HUES64 (cell line): Measurements from ENCODE around the gene DTWD2.
"Not testable (repeated sequence)": the region's sequence is repeated elsewhere in the genome, so short reads cannot be mapped to it uniquely, and the experiment has no call there.

Experiments used
- H3K27ac ChIP-seq: 2 replicates; pipeline ENCODE4 v1.7.0; 2013; ENCODE audit warnings: low read depth, low read length, inconsistent platforms
- H3K27me3 ChIP-seq: 2 replicates; pipeline ENCODE4 v1.6.1; 2013; ENCODE audit warnings: mild to moderate bottlenecking, low read length; ENCODE audit not compliant: insufficient read depth
- H3K36me3 ChIP-seq: 2 replicates; pipeline ENCODE4 v1.6.1; 2013; ENCODE audit warnings: mild to moderate bottlenecking, low read length; ENCODE audit not compliant: insufficient read depth
- H3K4me1 ChIP-seq: 2 replicates; pipeline ENCODE4 v1.6.1; 2013; ENCODE audit warnings: mild to moderate bottlenecking, low read length, moderate library complexity; ENCODE audit not compliant: insufficient read depth
- H3K4me3 ChIP-seq: 2 replicates; pipeline ENCODE4 v1.5.1; 2013; ENCODE audit warnings: mild to moderate bottlenecking, low read length, moderate library complexity
- H3K9ac ChIP-seq: 2 replicates; pipeline ENCODE4 v1.6.1; 2013; ENCODE audit warnings: mild to moderate bottlenecking, low read depth, low read length
- H3K9me3 ChIP-seq: 2 replicates; pipeline ENCODE4 v1.6.1; 2013; ENCODE audit warnings: low read depth, low read length; ENCODE audit not compliant: insufficient read depth
- WGBS: fragments of 150-250, 120-280 bp; methylation state at CpG from one replicate; pipeline ENCODE4 v1.1.7; 2013; ENCODE audit warnings: missing lambda C conversion rate; 5-methylcytosine and 5-hydroxymethylcytosine counted together

DTWD2 gene

DNA sequence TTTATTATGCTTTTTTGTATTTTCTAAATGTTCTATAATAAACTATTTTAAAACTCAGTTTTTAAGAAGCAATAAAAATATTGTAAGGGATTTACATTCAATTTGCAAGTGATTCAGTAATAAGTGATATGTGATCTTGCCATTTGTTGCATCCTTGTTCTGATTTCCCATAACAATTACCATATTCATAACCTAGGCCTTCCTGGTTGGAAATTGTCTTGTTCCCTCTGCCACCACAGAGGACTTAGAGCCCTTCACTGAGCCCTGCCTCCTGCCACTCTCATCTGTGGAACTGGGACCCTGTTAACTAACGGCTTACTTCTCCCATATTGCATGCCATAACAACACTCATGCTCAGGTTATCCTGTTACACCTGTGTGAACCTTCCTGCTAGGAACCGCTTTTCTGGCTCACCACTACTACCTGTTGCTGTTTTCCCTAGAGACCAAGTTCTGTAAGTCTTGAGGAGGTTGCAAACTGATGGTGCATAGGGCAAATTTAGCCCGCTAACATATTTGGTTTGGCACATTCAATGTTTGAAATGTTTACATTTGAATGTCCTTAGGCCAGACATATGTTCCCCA is 32.9 kb upstream of the DTWD2 start:
- H3K9ac ChIP-seq, result no peak overlapping the region
- H3K4me3 ChIP-seq, result no peak overlapping the region
- H3K27ac ChIP-seq, result no peak overlapping the region
- no peaks in the 10 kb centered on the region for H3K27me3 ChIP-seq
- H3K9me3 ChIP-seq, result 0 out of 2 replicates have a peak, but pooled peaks cover 3% of the 10 kb centered on the region
- no peaks in the 10 kb centered on the region for H3K4me1 ChIP-seq
- no peaks in the 10 kb centered on the region for H3K36me3 ChIP-seq
- WGBS, result 92% methylated on average over 3 of the region's 3 CpGs

DNA sequence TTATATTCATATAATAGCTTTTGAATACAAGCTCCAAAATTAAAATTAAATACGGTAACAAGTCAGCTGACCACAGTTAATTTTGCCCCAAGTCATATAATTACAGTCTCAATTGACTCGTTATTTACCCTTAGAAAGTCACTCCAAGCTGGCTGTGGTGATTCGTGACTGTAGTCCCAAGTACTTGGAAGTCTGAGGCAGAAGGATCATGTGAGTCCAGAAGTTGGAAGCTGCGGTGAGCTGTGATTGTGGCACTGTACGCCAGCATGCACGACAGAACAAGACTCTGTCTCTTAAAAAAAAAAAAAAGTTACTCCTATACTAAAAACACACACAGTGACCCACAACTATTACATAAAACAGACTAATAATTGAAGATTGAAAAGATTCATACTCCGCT is 31.6 kb upstream of the DTWD2 start:
- no peaks in the 10 kb centered on the region for H3K9me3 ChIP-seq
- no peak overlapping the region for H3K4me3 ChIP-seq
- no peak overlapping the region for H3K9ac ChIP-seq
- WGBS, result 94% methylated on average over 7 of the region's 7 CpGs
- no peak overlapping the region for H3K27ac ChIP-seq
- H3K36me3 ChIP-seq, result no peaks in the 10 kb centered on the region
- no peaks in the 10 kb centered on the region for H3K27me3 ChIP-seq
- H3K4me1 ChIP-seq, result no peaks in the 10 kb centered on the region

DNA sequence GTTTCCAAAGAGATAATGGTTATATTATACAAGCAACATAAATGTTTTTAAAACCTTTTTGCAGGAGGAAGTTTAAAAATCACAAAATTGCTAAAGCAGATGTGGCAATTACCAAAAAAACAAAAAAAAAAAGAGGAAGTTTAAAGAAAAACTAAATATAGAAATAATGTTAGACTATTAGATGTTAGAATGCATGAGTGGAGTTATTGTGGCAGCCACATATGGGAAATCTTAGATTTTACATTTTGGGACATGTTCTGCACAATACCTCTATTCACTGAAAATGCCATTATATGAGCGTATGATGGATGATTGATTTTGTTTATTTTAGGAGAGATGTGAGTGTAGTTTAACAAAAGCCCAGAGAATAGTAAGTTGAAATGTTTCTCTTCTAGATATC is 31.2 kb upstream of the DTWD2 start:
- H3K9ac ChIP-seq, result no peak overlapping the region
- no peaks in the 10 kb centered on the region for H3K27me3 ChIP-seq
- no CpG with 5 or more reads among the region's 1 CpG for WGBS
- H3K4me3 ChIP-seq, result no peak overlapping the region
- H3K36me3 ChIP-seq, result no peaks in the 10 kb centered on the region
- no peaks in the 10 kb centered on the region for H3K4me1 ChIP-seq
- no peak overlapping the region for H3K27ac ChIP-seq
- H3K9me3 ChIP-seq, result no peaks in the 10 kb centered on the region

DNA sequence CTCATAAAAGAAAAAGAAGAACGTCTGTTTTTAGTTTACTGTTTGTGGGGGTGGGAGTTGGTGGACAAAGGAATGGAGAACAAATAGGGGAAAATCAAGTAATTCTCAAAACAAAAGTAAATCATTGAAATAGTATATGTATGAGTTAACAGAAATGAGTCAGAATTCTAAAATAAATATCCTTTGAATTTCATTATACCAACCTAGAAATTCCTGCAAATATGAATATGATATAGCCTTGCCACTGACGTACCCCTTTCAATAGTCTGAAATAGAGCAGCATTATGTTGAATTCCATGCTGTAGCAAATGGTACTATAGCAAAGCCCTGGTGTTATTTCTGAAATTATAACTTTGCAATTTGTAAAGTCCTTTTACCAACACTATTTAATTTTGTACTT is 29.6 kb upstream of the DTWD2 start:
- WGBS, result 91% methylated on average over 2 of the region's 2 CpGs
- Histone ChIP-seq H3K4me3 (no peak overlapping the region), H3K27ac (no peak overlapping the region), H3K36me3 (no peaks in the 10 kb centered on the region), H3K9me3 (no peaks in the 10 kb centered on the region), H3K4me1 (no peaks in the 10 kb centered on the region), H3K9ac (no peak overlapping the region), H3K27me3 (no peaks in the 10 kb centered on the region)

- Histone ChIP-seq H3K27ac (no peak overlapping the region), H3K36me3 (no peaks in the 10 kb centered on the region), H3K4me3 (no peak overlapping the region), H3K27me3 (no peaks in the 10 kb centered on the region), H3K4me1 (no peaks in the 10 kb centered on the region), H3K9ac (no peak overlapping the region), H3K9me3 (no peaks in the 10 kb centered on the region)
- WGBS, result 94% methylated on average over 6 of the region's 7 CpGs
These were observed 27.9 kb upstream of the DTWD2 start for GRCh38 chr5:119016125-119016774.

- Histone ChIP-seq H3K4me3 (no peak overlapping the region), H3K27me3 (no peaks in the 10 kb centered on the region), H3K9ac (no peak overlapping the region), H3K9me3 (no peaks in the 10 kb centered on the region), H3K36me3 (no peaks in the 10 kb centered on the region), H3K4me1 (no peaks in the 10 kb centered on the region), H3K27ac (no peak overlapping the region)
- 92% methylated on average over 13 of the region's 13 CpGs for WGBS
These were observed 22.8 kb upstream of the DTWD2 start for GRCh38 chr5:119011186-119011585.

DNA sequence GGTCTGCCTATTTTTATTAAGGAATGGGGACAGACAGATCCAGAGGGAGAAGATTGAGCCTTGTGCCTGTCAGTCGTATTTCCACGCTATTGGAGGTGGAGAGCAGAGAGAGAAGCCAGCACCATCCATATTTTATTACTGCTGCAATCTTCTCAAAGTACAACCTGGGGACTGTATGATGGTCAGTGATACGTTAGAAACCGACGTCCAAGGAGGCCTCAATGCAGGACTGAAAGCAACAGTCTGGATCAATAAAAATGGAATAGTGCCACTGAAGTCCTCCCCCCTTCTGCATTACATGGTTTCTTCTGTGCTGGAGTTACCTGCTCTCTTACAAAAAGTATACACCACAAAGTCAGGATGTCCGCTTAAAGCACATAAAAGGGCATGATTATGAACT is 21.9 kb upstream of the DTWD2 start:
- no peak overlapping the region for H3K9ac ChIP-seq
- no peak overlapping the region for H3K27ac ChIP-seq
- H3K9me3 ChIP-seq, result no peaks in the 10 kb centered on the region
- no peak overlapping the region for H3K4me3 ChIP-seq
- H3K27me3 ChIP-seq, result no peaks in the 10 kb centered on the region
- H3K36me3 ChIP-seq, result no peaks in the 10 kb centered on the region
- no peaks in the 10 kb centered on the region for H3K4me1 ChIP-seq
- 95% methylated on average over 5 of the region's 6 CpGs for WGBS

DNA sequence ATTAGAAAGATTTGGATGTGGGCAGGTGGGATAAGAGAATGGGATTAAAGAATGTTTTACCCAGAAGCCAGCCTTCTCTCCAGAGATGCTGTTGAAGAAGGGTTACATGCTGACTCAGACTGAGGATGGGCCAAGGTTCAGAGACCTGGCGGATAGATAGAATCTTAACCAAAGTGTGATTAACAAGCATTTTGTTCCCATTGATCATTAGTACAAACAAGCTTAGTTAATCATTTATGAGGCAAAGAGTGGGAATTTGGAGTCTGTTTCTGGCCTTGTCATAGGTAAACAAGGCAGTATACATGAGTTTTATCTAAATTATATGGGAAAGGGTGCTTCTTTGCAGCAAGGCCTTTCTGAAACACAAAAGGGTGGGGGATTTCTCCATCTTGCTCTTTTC is 20.8 kb upstream of the DTWD2 start:
- Histone ChIP-seq H3K9me3 (no peaks in the 10 kb centered on the region), H3K36me3 (no peaks in the 10 kb centered on the region), H3K4me1 (no peaks in the 10 kb centered on the region), H3K9ac (no peak overlapping the region), H3K27me3 (no peaks in the 10 kb centered on the region), H3K27ac (no peak overlapping the region), H3K4me3 (no peak overlapping the region)
- WGBS, result 85% methylated on average over 1 of the region's 1 CpG

DNA sequence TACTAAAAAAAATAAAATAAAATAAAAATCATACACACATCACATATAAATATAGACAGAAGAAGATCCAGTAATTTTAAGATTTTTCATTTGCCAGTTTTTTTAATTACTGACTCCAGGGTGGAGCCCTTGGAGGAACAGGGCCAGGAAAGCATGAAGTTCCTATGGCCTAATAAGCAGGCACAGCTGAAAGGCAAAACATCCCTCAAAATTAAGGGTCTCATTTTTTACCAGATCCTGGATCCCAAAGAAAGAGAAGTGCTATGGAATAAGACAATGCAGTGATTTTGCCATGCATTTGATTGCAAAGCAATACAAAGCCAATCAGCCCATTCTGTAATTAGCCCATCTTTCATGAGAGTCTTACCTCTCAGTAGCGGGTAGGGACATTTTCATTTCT is 11.3 kb upstream of the DTWD2 start:
- 98% methylated on average over 1 of the region's 1 CpG for WGBS
- H3K36me3 ChIP-seq, result no peaks in the 10 kb centered on the region
- no peak overlapping the region for H3K4me3 ChIP-seq
- no peak overlapping the region for H3K27ac ChIP-seq
- peaks cover 51% of the 10 kb centered on the region for H3K9me3 ChIP-seq
- no peaks in the 10 kb centered on the region for H3K4me1 ChIP-seq
- H3K9ac ChIP-seq, result no peak overlapping the region
- H3K27me3 ChIP-seq, result no peaks in the 10 kb centered on the region

- not testable (repeated sequence) for H3K9ac ChIP-seq, H3K4me1 ChIP-seq, H3K36me3 ChIP-seq, H3K4me3 ChIP-seq, H3K27me3 ChIP-seq, H3K27ac ChIP-seq
- H3K9me3 ChIP-seq, result peaks cover 51% of the 10 kb centered on the region
- 96% methylated on average over 22 of the region's 24 CpGs for WGBS
These were observed 10.5 kb upstream of the DTWD2 start for GRCh38 chr5:118998861-118999260.

- no peak overlapping the region for H3K4me3 ChIP-seq
- H3K9me3 ChIP-seq, result peaks cover 47% of the 10 kb centered on the region
- no peak overlapping the region for H3K27ac ChIP-seq
- H3K4me1 ChIP-seq, result no peaks in the 10 kb centered on the region
- no peaks in the 10 kb centered on the region for H3K27me3 ChIP-seq
- no peak overlapping the region for H3K9ac ChIP-seq
- H3K36me3 ChIP-seq, result no peaks in the 10 kb centered on the region
- WGBS, result 100% methylated on average over 1 of the region's 1 CpG
These were observed 7.8 kb upstream of the DTWD2 start for GRCh38 chr5:118996098-118996497.

GRCh38 chr5:118994595-118994994 is 6.2 kb upstream of the DTWD2 start:
- H3K36me3 ChIP-seq, result no peaks in the 10 kb centered on the region
- no peak overlapping the region for H3K9ac ChIP-seq
- WGBS, result 88% methylated on average over 2 of the region's 2 CpGs
- no peaks in the 10 kb centered on the region for H3K27me3 ChIP-seq
- no peaks in the 10 kb centered on the region for H3K4me1 ChIP-seq
- peaks cover 32% of the 10 kb centered on the region for H3K9me3 ChIP-seq
- H3K27ac ChIP-seq, result no peak overlapping the region
- no peak overlapping the region for H3K4me3 ChIP-seq
